MM.1S (cell line): ENCODE data around the gene USP13.

Experiments
- CTCF ChIP-seq: fragments of 300-600 bp; sonication (generic); IDR thresholded peaks from 2 replicates; pipeline ENCODE4 v1.5.1; 2016; ENCODE audit warnings: antibody characterized with exemption, low read length, mixed read lengths
- EZH2 ChIP-seq: fragments of 300-600 bp; sonication (generic); optimal IDR thresholded peaks from 2 replicates; pipeline ENCODE3; 2017; ENCODE audit warnings: low read depth, mild to moderate bottlenecking, antibody characterized with exemption, low read length, mixed read lengths
- EZH2phosphoT487 ChIP-seq: fragments of 300-600 bp; sonication (generic); IDR thresholded peaks from 2 replicates; pipeline ENCODE4 v1.6.1; 2018; ENCODE audit warnings: antibody characterized with exemption, low read length

GRCh38 chr3:179687967-179688535, 35.2 kb downstream of the USP13 start:
- TF ChIP-seq CTCF (no peak), EZH2phosphoT487 (no peak), EZH2 (no peak)
